SK-N-SH treated with all-trans-retinoic acid at 6 μM for 48 hours (cell line): Measurements from ENCODE around the gene FYCO1.

Experiments used
- ATAC-seq: fragments of 200-7000 bp; cut with Tn5 transposase; 3 replicates; pipeline ENCODE4 v1.9.1; 2020; ENCODE audit warnings: mild to moderate bottlenecking, moderate library complexity
- ARNTL ChIP-seq: fragments of 450-650 bp; formaldehyde crosslinking; IDR thresholded peaks from 2 replicates; pipeline ENCODE4 v1.5.0; 2020; ENCODE audit warnings: low read depth, mild to moderate bottlenecking, moderate library complexity, borderline replicate concordance
- BACH2 ChIP-seq: fragments of 250-450 bp; sonication (Bioruptor Pico); IDR thresholded peaks from 2 replicates; pipeline ENCODE4 v1.9.0; 2021; ENCODE audit warnings: mild to moderate bottlenecking, borderline replicate concordance
- CREB5 ChIP-seq: fragments of 250-450 bp; sonication (Bioruptor Pico); IDR thresholded peaks from 2 replicates; pipeline ENCODE4 v1.5.1; 2020; ENCODE audit warnings: low read depth, mild to moderate bottlenecking, moderate library complexity
- CSDC2 ChIP-seq: fragments of 250-450 bp; sonication (Bioruptor Pico); IDR thresholded peaks from 2 replicates; pipeline ENCODE4 v1.5.0; 2020; ENCODE audit warnings: mild to moderate bottlenecking, moderate library complexity
- ESRRG ChIP-seq: fragments of 250-450 bp; sonication (Bioruptor Pico); IDR thresholded peaks from 2 replicates; pipeline ENCODE4 v1.6.1; 2021; ENCODE audit warnings: mild to moderate bottlenecking
- GLIS3 ChIP-seq: fragments of 250-450 bp; sonication (Bioruptor Pico); IDR thresholded peaks from 2 replicates; pipeline ENCODE4 v1.5.0; 2020; ENCODE audit warnings: mild to moderate bottlenecking, moderate library complexity
- ISL1 ChIP-seq: fragments of 250-450 bp; sonication (Bioruptor Pico); IDR thresholded peaks from 2 replicates; pipeline ENCODE4 v2.1.2; 2022; ENCODE audit warnings: mild to moderate bottlenecking, moderate library complexity
- OSR1 ChIP-seq: fragments of 250-450 bp; sonication (Bioruptor Pico); IDR thresholded peaks from 2 replicates; pipeline ENCODE4 v1.8.0; 2022; ENCODE audit warnings: moderate library complexity, mild to moderate bottlenecking, inconsistent platforms
- POU6F1 ChIP-seq: fragments of 250-450 bp; sonication (Bioruptor Pico); IDR thresholded peaks from 2 replicates; pipeline ENCODE4 v1.8.0; 2021; ENCODE audit warnings: low read depth, mild to moderate bottlenecking, moderate library complexity, borderline replicate concordance
- RARB ChIP-seq: fragments of 250-450 bp; sonication (Bioruptor Pico); IDR thresholded peaks from 2 replicates; pipeline ENCODE4 v1.8.0; 2021; ENCODE audit warnings: mild to moderate bottlenecking, moderate library complexity
- TCF4 ChIP-seq: fragments of 250-450 bp; sonication (Bioruptor Pico); IDR thresholded peaks from 2 replicates; pipeline ENCODE4 v1.8.0; 2021; ENCODE audit warnings: mild to moderate bottlenecking, moderate library complexity, borderline replicate concordance
- TOX ChIP-seq: fragments of 250-450 bp; sonication (Bioruptor Pico); IDR thresholded peaks from 2 replicates; pipeline ENCODE4 v1.8.0; 2021; ENCODE audit warnings: mild to moderate bottlenecking, moderate library complexity, borderline replicate concordance
- TSHZ2 ChIP-seq: fragments of 250-450 bp; sonication (Bioruptor Pico); IDR thresholded peaks from 2 replicates; pipeline ENCODE4 v1.5.0; 2020; ENCODE audit warnings: mild to moderate bottlenecking, moderate library complexity
- ZC3H10 ChIP-seq: fragments of 250-450 bp; sonication (Bioruptor Pico); IDR thresholded peaks from 2 replicates; pipeline ENCODE4 v1.5.1; 2021; ENCODE audit warnings: mild to moderate bottlenecking, moderate library complexity
- ZFP3 ChIP-seq: fragments of 250-450 bp; sonication (Bioruptor Pico); IDR thresholded peaks from 2 replicates; pipeline ENCODE4 v1.5.0; 2020; ENCODE audit warnings: mild to moderate bottlenecking, moderate library complexity
- ZFP30 ChIP-seq: fragments of 450-650 bp; formaldehyde crosslinking; IDR thresholded peaks from 2 replicates; pipeline ENCODE4 v1.5.0; 2022; ENCODE audit warnings: mild to moderate bottlenecking, moderate library complexity
- ZNF565 ChIP-seq: fragments of 450-650 bp; formaldehyde crosslinking; conservative IDR thresholded peaks from 2 replicates; pipeline ENCODE4 v1.5.0; 2020; ENCODE audit warnings: low read depth, mild to moderate bottlenecking, moderate library complexity
- ZNF70 ChIP-seq: fragments of 450-650 bp; formaldehyde crosslinking; IDR thresholded peaks from 2 replicates; pipeline ENCODE4 v1.5.0; 2020; ENCODE audit warnings: mild to moderate bottlenecking, moderate library complexity
- ZNF8 ChIP-seq: fragments of 450-650 bp; formaldehyde crosslinking; IDR thresholded peaks from 2 replicates; pipeline ENCODE4 v1.5.0; 2020; ENCODE audit warnings: mild to moderate bottlenecking, moderate library complexity
- TF ChIP-seq, protein P1 (sequence below): fragments of 250-450 bp; sonication (Bioruptor Pico); IDR thresholded peaks from 2 replicates; pipeline ENCODE4 v1.5.1; 2021; ENCODE audit warnings: mild to moderate bottlenecking, moderate library complexity
- TF ChIP-seq, protein P2 (sequence below): fragments of 250-450 bp; sonication (Bioruptor Pico); IDR thresholded peaks from 2 replicates; pipeline ENCODE4 v1.8.0; 2020; ENCODE audit warnings: mild to moderate bottlenecking, moderate library complexity, borderline replicate concordance

The FYCO1 gene

DNA sequence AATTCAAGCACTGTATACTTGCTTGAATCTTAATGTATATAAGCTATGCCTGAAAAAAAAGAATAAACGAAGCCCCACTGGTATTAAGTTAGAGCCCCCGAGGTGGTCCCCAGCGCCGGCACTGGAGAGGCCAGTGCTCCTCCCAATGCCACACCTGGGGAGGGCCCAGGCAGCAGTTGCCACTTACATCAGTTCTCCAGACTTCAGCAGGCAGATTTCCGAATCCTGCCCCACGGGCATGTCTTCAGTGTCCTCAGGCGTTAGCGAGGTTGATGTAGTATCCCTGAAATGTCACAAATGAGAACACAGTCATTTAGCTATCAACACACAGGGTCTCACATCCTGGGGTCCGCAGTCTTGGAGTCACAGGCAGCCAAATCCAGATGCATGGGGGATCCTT, 59.4 kb downstream of the FYCO1 start:
- ATAC-seq: no peak
- TF ChIP-seq ZNF70: no peak
- TF ChIP-seq OSR1: no peak
- no peak for TF ChIP-seq ZNF565 (CRISPR knock-in tag)
- no peak for TF ChIP-seq POU6F1 (CRISPR knock-in tag)
- TF ChIP-seq TSHZ2 (CRISPR knock-in tag): no peak

GRCh38 chr3:45933591-45933990, 62.0 kb downstream of the FYCO1 start:
- no peak for ATAC-seq
- TF ChIP-seq CSDC2 (no peak), BACH2 (CRISPR knock-in tag) (no peak), CREB5 (no peak), ZC3H10 (no peak), ARNTL (CRISPR knock-in tag) (no peak), POU6F1 (CRISPR knock-in tag) (no peak)

DNA sequence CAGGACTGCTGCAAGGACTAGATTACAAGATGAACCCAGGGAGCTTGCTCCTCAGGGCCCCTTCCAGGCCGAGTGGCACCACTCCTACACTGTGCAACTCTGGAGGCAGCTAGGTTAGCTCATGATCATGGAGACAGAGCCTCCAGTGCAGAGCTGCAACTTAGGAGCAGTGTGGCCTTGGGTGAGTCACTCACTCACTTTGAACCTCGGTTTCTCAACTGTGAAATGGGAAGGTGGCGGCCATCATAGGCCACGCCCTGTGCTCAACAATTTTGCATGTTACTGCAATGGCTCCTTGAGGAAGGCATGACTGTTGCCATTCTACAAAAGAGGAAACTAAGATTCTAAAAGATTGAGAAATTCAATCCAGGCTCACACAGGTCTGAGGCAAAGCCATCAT, 63.5 kb downstream of the FYCO1 start:
- no peak for TF ChIP-seq ZFP3 (CRISPR knock-in tag)
- TF ChIP-seq ZFP30: no peak
- no peak for TF ChIP-seq TOX (CRISPR knock-in tag)
- TF ChIP-seq, protein P1, sequence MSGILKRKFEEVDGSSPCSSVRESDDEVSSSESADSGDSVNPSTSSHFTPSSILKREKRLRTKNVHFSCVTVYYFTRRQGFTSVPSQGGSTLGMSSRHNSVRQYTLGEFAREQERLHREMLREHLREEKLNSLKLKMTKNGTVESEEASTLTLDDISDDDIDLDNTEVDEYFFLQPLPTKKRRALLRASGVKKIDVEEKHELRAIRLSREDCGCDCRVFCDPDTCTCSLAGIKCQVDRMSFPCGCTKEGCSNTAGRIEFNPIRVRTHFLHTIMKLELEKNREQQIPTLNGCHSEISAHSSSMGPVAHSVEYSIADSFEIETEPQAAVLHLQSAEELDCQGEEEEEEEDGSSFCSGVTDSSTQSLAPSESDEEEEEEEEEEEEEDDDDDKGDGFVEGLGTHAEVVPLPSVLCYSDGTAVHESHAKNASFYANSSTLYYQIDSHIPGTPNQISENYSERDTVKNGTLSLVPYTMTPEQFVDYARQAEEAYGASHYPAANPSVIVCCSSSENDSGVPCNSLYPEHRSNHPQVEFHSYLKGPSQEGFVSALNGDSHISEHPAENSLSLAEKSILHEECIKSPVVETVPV (CRISPR knock-in tag): no peak
- TF ChIP-seq, protein P2, sequence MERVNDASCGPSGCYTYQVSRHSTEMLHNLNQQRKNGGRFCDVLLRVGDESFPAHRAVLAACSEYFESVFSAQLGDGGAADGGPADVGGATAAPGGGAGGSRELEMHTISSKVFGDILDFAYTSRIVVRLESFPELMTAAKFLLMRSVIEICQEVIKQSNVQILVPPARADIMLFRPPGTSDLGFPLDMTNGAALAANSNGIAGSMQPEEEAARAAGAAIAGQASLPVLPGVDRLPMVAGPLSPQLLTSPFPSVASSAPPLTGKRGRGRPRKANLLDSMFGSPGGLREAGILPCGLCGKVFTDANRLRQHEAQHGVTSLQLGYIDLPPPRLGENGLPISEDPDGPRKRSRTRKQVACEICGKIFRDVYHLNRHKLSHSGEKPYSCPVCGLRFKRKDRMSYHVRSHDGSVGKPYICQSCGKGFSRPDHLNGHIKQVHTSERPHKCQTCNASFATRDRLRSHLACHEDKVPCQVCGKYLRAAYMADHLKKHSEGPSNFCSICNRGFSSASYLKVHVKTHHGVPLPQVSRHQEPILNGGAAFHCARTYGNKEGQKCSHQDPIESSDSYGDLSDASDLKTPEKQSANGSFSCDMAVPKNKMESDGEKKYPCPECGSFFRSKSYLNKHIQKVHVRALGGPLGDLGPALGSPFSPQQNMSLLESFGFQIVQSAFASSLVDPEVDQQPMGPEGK (CRISPR knock-in tag): no peak
- no peak for TF ChIP-seq ARNTL (CRISPR knock-in tag)
- no peak for TF ChIP-seq ESRRG (CRISPR knock-in tag)
- TF ChIP-seq CSDC2: no peak
- no peak for TF ChIP-seq GLIS3
- TF ChIP-seq ZNF70: no peak
- TF ChIP-seq ZC3H10: no peak
- no peak for TF ChIP-seq OSR1
- TF ChIP-seq ZNF8 (CRISPR knock-in tag): no peak
- no peak for TF ChIP-seq ISL1 (CRISPR knock-in tag)
- TF ChIP-seq TCF4: no peak
- no peak for TF ChIP-seq RARB (CRISPR knock-in tag)
- TF ChIP-seq, all 23 proteins: peak for 0
- no peak for ATAC-seq
